ENCODE results near the gene PPP1R9A.

The PPP1R9A gene

GRCh38 chr7:95045236-95045923 is 138.0 kb downstream of the PPP1R9A start:
- DNase-seq, result no peak

GRCh38 chr7:95046494-95047240 is 139.3 kb downstream of the PPP1R9A start:
- no peak for DNase-seq

- DNase-seq, result no peak
Measured at GRCh38 chr7:95047291-95047690, 139.9 kb downstream of the PPP1R9A start.

- no peak for DNase-seq
Measured at GRCh38 chr7:95052566-95053094, 145.2 kb downstream of the PPP1R9A start.

GRCh38 chr7:95054386-95054785 is 147.0 kb downstream of the PPP1R9A start:
- DNase-seq, result no peak

- DNase-seq, result no peak
Measured at GRCh38 chr7:95055295-95055694, 147.9 kb downstream of the PPP1R9A start.

- DNase-seq, result no peak
Measured at GRCh38 chr7:95056107-95056739, 148.8 kb downstream of the PPP1R9A start.

- no peak for DNase-seq
Measured at GRCh38 chr7:95056901-95057300, 149.5 kb downstream of the PPP1R9A start.

- no peak for DNase-seq
Measured at GRCh38 chr7:95059842-95060313, 152.5 kb downstream of the PPP1R9A start.

- DNase-seq, result no peak
Measured at GRCh38 chr7:95062901-95063300, 155.5 kb downstream of the PPP1R9A start.

- DNase-seq, result no peak
Measured at GRCh38 chr7:95066737-95067530, 159.5 kb downstream of the PPP1R9A start.

GRCh38 chr7:95088536-95089215 is 181.3 kb downstream of the PPP1R9A start:
- DNase-seq, result no peak

- DNase-seq, result no peak
Measured at GRCh38 chr7:95089414-95090315, 182.3 kb downstream of the PPP1R9A start.

- DNase-seq, result no peak
Measured at GRCh38 chr7:95092324-95092723, 184.9 kb downstream of the PPP1R9A start.

GRCh38 chr7:95095259-95095965 is 188.0 kb downstream of the PPP1R9A start:
- no peak for DNase-seq

GRCh38 chr7:95095966-95096540 is 188.7 kb downstream of the PPP1R9A start:
- no peak for DNase-seq

GRCh38 chr7:95097291-95097690 is 189.9 kb downstream of the PPP1R9A start:
- no peak for DNase-seq

GRCh38 chr7:95097851-95098250 is 190.5 kb downstream of the PPP1R9A start:
- DNase-seq, result no peak

GRCh38 chr7:95099106-95099505 is 191.7 kb downstream of the PPP1R9A start:
- no peak for DNase-seq

- DNase-seq, result no peak
Measured at GRCh38 chr7:95101422-95101821, 194.0 kb downstream of the PPP1R9A start.
